Right renal pelvis (tissue), 4 donors: Measurements from ENCODE around the gene RAB1B. TPM values are rescaled to one million over a fixed set of nuclear protein-coding genes. Genes with fewer than 3 reads are reported as not detected.
"Not testable (repeated sequence)": the region's sequence is repeated elsewhere in the genome, so short reads cannot be mapped to it uniquely, and the experiment has no call there.

ENCODE experiments used
- DNase-seq, 4 donors: peaks; one replicate each; pipeline ENCODE4 v3.0.0-alpha.2; 2013; ENCODE audit warnings: low read depth in 4 of 4, low spot score in 3 of 4, missing footprints in 1 of 4
- polyA plus RNA-seq, 4 donors: library from polyadenylated mRNA; unstranded; fragments of 120-200 nt; gene quantifications; one replicate each; pipeline ENCODE4 v1.2.1, GENCODE V29; 2013; ENCODE audit not compliant: insufficient read length in 4 of 4

Gene RAB1B
- polyA plus RNA-seq, 4 donors: 126 to 156 (median 129) TPM

DNA sequence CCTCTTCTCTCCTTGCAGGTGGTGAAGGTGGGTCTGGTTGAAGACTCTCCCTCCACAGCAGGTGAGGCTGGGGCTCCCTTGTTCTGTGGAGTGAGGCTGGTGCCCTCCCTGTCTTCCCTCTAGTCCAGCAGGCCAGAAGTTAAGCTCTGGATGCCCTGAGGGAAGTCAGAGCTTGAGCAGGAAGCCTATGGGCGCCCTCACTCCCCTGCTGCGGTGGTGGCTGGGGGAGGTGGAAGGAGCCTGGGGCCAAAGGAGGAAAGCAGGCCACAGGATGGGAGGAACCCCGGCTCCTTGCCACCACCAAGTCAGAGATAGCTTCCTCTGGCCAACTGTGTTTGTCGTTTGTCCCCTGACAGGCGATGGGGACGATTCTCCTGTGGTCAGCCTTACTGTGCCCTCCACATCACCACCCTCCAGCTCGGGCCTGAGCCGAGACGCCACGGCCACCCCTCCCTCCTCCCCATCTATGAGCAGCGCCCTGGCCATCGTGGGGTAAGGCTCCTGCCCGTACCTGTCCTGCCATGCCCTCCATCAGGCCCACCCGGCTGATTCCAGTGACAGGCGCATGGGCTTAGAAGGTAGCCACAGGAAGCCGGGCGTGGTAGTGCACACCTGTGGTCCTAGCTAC, 29.5 kb upstream of the RAB1B start:
- DNase-seq: no peak

DNA sequence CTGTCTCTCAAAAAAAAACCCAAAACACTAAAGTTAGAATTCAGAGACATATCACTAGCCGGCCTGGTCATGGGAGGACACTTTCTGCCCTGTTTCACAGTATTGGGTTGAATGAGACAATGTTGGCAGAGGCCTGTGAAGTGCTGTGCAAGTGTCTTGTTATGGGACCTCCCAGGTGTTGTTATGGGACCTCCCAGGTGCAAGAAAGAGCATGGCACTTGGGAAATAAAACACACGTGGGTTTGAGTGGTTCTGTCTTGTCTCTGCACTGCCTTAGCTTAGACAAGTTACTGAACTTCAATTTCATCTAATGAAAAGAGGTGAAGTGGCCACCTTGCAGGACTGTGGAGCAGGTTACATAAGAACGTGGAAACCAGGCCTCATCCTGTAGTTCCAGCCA, 28.9 kb upstream of the RAB1B start:
- DNase-seq: no peak

- DNase-seq: no peak
Observed at GRCh38 chr11:66239998-66240780, 28.2 kb upstream of the RAB1B start.

GRCh38 chr11:66240781-66241136, 27.7 kb upstream of the RAB1B start:
- DNase-seq: no peak

DNA sequence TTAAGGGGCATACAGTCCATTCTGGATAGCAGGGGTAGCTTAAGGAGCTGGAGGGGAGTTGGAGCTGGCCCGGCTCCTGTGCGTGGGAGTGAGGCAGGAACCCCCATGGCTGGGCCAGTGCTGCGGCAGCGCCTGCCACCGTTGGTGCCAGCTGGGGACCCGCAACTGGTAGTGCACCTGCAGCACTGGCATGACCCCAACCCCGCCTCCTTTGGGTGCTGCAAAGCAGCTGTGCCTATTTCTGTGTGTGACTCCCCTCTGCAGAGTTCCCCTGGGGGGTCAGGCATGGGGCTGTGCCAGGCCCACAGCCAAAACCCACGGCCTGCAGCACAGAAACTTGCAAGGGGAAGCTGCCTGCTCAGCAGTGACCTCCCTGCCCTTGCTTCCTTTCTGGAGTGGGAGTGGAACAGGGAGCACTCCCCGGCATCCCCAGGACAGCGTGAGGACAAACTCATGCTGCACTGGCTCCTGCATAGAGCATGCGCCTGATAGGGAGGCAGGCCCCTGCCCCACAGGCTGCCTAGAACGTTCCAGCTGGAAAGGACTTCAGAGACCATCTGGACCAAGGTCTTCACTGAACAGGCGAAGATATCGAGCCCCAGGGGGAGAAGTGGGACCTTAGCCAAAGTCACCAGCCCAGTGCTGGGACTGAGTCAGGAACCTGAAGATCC, 26.2 kb upstream of the RAB1B start:
- DNase-seq: no peak

DNA sequence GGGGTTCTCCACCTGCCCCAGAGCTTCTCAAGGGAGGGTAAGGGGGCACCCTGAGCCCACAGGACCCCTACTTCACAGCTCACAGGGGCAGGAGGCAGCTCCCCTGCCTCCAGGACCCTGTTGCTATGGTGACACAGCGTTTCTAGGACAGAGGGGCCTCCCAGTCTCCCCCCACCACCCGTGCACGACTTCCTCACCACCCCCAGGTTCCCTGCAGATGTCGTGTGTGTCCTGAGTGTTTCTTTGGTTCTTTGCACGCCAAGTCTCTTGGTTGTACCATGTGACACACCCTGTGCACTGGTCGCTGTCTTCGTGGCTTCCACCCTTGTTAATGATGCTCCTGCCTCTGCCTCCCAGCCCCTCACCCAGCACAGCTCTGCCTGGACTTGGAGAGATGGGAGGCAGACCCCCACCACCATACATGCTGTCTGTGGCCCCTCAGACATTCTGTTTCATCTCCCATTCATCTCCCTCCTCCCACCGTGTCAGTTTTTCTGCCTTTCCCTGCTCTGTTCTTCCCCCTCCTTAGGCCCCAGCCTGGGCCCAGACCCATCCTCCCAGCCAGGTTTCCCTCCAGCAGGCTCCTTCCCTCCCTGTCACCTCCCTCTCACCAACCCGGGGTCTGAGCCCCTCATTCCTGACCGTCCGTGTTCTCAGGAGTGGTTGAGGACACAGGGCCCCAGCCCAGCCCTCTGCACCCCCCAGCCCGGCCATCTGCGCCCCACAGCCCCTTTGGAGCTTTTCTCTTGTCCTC, 24.5 kb upstream of the RAB1B start:
- DNase-seq: no peak

GRCh38 chr11:66247295-66247694, 21.1 kb upstream of the RAB1B start:
- DNase-seq: no peak

GRCh38 chr11:66247801-66248200, 20.6 kb upstream of the RAB1B start:
- no peak for DNase-seq

- no peak for DNase-seq
Observed at GRCh38 chr11:66248903-66249302, 19.5 kb upstream of the RAB1B start.

DNA sequence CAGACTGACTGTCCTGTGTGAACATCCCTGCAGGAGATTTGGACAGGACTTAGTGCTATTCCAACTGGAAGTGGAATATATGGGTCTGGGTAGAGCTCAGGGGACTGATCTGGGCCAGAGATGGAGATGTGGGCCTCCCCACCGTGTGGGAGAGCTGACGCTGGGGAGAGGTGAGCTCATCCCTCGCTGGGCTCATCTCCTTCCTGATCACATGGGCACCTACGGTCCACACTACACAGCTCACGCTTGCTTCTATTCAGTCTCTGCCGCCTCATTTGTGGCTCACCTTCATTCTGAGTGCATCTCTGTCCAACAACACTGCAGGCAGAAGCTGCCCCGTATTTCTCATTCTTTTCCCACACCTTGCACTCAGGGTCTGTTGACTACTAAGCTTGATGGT, 16.6 kb upstream of the RAB1B start:
- DNase-seq: no peak

- not testable (repeated sequence) for DNase-seq
Observed at GRCh38 chr11:66253081-66253480, 15.4 kb upstream of the RAB1B start.

DNA sequence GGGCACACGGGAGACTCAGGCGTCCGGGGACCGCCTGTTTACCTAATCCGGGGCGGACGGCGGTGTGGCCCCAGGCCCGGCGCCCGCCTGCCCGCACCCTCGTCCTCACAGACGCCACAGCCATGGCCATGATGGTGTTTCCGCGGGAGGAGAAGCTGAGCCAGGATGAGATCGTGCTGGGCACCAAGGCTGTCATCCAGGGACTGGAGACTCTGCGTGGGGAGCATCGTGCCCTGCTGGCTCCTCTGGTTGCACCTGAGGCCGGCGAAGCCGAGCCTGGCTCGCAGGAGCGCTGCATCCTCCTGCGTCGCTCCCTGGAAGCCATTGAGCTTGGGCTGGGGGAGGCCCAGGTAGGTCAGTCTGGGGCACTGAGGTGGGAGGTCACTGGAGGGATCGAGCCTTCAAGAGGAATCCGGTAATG, 10.0 kb upstream of the RAB1B start:
- DNase-seq: no peak

DNA sequence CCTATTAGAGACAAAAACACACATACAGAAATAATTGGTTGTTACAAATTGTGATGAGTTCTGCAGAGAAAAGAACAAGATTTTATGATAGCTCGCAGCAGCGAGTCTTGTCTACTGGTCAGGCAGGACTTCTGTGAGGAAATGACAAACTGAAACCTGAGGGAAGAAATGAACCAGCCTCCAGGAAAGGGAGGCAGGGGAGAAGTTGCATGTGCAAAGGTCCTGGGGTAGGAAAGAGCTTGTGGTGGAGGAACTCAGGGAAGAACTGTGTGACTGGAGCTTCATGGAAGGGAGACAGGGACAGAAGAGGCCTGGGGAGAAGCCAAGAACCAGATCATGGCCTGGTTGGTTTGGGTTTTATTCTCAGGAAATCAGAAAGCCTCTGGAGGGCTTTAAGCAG, 9.2 kb upstream of the RAB1B start:
- DNase-seq: no peak

DNA sequence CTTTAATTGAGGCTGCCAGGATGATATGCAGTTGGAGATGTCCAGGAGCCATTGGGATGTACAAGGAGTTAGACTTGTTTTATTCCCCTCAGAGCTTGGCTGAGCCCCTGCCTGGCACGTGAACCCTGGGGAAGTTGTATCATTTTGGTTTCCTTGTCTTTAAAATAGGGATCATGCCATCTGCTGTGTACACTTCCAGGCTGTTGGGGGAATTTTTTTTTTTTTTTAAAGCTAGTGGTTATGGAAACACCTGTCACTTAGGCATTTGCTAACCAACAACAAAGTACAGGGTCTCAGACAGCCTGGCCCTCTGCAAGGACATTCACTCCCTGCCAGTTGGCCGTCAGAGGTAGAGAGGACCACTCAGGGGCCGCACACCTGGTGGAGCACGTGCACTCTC, 8.5 kb upstream of the RAB1B start:
- DNase-seq: no peak

GRCh38 chr11:66261578-66261977, 6.9 kb upstream of the RAB1B start:
- DNase-seq: no peak

- DNase-seq: no peak
Observed at GRCh38 chr11:66262191-66262590, 6.2 kb upstream of the RAB1B start.

GRCh38 chr11:66262696-66263095, 5.7 kb upstream of the RAB1B start:
- DNase-seq: no peak

DNA sequence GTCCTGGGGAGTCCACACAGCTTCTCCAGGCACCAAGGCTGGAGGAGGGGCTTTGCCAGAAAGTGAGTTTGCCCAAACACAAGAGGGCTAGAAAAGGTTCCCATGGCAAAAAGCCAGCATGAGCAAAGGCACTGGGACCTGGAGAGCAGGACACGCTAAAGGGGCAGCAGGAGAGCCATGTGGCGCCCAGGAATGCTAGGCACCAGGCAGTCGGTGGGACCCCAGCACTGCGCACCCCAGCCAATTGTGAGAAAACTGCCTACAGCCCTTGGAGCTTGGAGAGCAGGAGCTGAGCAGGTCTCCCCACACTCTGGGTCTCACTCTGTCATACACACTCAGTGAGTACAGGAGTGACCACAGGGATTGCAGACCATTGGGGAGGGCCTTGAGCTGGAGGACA, 5.2 kb upstream of the RAB1B start:
- no peak for DNase-seq

DNA sequence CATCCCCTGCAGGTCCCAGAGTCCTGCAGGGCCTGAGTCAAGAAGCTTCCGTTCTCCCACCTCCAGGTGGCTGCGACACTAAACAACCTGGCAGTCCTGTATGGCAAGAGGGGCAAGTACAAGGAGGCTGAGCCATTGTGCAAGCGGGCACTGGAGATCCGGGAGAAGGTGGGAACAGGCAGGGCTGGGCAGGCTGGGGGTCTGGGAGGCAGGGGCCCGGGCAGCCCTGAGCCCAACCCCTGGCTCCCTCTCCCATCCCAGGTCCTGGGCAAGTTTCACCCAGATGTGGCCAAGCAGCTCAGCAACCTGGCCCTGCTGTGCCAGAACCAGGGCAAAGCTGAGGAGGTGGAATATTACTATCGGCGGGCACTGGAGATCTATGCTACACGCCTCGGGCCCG, 4.7 kb upstream of the RAB1B start:
- no peak for DNase-seq

DNA sequence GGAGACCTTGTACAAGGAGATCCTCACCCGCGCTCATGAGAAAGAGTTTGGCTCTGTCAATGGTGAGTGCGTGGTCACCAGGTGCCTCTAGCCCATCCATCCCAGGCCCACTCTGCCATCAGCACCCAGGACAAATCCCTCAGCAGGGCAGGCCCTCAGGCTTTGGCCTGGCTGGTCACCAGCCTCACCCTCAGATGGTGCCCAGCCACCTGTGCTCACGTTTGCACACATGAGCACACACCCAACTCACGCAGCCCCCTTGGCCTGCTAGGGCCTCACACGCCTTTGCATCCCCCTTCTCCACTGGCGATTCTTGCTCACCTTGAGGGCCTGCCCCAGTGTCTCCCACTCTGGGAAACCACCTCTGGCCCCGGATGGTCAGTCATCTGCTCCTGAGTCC, 4.1 kb upstream of the RAB1B start:
- no peak for DNase-seq

- no peak for DNase-seq
Observed at GRCh38 chr11:66264914-66265313, 3.5 kb upstream of the RAB1B start.
